GM12874 (cell line): ENCODE measurements around the gene FAM241A.

ENCODE experiments used
- TF ChIP-seq, protein P1 (sequence below): IDR thresholded peaks from 2 replicates; pipeline ENCODE4 v1.5.1; 2011; ENCODE audit warnings: low read depth, mild to moderate bottlenecking, control low read depth, low read length, moderate library complexity; ENCODE audit not compliant: insufficient read depth

FAM241A gene

GRCh38 chr4:112140536-112140935 lies 4.7 kb upstream of the FAM241A start:
- TF ChIP-seq, protein P1, sequence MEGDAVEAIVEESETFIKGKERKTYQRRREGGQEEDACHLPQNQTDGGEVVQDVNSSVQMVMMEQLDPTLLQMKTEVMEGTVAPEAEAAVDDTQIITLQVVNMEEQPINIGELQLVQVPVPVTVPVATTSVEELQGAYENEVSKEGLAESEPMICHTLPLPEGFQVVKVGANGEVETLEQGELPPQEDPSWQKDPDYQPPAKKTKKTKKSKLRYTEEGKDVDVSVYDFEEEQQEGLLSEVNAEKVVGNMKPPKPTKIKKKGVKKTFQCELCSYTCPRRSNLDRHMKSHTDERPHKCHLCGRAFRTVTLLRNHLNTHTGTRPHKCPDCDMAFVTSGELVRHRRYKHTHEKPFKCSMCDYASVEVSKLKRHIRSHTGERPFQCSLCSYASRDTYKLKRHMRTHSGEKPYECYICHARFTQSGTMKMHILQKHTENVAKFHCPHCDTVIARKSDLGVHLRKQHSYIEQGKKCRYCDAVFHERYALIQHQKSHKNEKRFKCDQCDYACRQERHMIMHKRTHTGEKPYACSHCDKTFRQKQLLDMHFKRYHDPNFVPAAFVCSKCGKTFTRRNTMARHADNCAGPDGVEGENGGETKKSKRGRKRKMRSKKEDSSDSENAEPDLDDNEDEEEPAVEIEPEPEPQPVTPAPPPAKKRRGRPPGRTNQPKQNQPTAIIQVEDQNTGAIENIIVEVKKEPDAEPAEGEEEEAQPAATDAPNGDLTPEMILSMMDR = no peak

DNA sequence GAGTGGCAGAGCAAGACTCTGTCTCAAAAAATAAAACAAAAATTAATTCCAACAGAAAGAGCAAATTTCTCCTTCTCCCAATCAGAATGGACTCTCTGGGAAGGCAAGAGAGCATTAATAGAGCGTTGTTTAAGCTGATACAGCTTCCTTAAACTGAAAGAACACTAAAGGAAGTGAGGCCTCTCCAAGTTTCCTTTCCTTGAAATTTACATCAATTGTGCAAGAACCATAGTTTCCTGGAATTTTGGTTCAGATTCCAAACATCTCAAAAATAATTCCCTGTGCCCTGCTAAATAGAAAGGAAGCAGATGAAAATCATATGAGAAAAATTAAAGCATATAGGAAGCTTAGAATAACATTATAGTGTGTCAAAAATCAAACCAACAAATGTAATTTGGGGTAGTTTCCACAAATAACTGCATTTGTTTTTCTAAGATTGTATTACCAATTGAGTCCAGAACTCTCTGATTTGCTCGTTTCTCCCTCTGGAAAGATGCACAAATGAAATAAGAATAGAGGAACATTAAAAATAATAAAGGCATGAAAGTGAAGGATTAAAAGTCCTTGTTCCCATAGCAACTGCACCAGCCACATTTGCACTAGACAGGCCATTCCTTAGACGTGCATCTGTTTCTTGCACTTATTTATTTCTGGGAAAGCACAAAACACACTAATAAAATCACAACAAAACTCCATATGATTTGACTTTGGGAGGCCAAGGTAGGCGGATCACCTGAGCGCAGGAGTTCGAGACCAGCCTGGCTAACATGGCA lies 3.7 kb upstream of the FAM241A start:
- TF ChIP-seq, protein P1 = no peak

GRCh38 chr4:112142182-112142581 lies 3.1 kb upstream of the FAM241A start:
- TF ChIP-seq, protein P1 = no peak

GRCh38 chr4:112143781-112144180 lies 1.5 kb upstream of the FAM241A start:
- TF ChIP-seq, protein P1 = no peak

DNA sequence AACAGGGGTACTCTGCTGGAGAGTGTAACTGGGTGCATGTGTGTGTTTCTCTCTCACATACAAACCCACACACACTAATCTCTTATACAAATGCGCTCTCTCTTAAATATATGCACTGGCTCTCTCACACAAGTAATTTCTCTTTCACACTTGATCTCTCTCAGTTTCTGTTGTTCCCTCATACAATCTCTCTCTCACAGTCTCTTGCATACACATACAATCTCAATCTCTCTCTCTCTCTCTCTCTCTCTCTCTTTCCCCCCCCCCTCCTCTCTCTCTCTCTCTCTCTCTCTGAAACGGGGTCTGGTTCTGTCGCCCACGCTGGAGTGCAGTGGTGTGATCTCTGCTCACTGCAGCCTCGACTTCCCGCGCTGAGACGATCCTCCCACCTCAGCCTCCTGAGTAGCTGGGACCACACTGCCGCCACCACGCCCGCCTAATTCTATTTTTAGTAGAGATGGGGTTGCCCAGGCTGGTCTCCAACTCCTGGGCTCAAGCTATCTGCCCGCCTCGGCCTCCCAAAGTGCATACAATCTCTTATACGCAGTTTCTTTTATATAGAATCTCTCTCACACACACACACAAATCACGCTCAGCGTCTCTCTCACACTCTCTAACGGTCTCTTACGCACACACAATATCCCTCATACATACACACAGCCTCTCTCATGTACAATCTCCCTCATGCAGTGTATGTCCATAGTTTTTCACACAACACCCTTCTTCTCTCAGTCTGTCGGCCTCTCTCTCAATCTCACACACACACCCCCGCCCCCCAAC lies 518 bp upstream of the FAM241A start:
- TF ChIP-seq, protein P1 = no peak

DNA sequence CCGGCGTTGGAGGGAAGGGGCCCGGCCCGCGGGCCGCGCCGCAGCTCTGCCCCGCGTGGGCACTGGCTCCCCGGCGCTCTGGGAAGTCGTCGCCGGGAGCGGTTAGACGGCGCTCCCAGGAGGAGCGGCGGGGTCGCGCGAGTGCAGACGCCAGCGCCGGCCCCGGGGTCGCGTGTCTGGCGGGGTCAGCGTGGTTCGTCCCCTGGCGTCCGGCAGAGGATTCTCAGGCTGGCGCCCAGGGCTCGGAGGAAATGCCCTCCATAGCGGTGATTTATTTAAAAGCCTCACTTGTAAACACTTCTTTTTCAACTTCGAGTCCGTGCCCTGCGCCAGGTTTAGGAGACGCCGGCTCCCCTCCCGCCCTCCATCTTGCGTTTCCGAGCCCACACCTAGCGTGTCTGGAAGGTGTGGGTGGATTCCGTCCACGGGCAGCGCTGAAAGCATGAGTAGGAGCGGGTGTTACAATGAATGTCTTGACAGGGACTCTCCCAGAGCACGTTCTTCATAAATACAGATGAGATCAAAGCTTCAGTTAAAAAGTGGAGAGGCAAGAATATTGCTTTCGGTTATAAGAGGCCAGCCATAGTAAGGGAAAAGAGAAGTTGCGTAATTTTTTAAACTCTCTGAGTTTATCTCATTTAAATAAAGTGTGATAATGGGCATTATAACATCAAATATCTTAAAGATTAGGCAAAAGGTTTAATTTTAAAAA lies 692 bp downstream of the FAM241A start:
- TF ChIP-seq, protein P1 = peak; percentile 32; the same call in 1 of the 2 replicates

DNA sequence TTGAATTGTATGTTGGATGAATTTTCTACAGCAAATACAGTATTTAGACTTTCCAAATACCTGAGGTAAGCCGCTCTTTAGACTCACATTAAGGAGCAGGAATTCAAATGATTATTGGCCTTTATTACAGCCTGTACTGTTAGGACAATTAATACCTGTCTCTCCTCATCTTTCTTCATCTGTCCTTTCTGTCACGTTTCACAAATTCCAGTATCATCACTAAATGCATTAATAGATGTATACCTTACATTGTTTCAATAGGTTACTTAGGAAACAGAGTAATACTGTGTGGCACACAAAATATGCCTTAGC lies 1.2 kb downstream of the FAM241A start:
- TF ChIP-seq, protein P1 = no peak
